ENCODE data around the gene C17orf107.

The C17orf107 gene

GRCh38 chr17:4933646-4934045, 34.3 kb downstream of the C17orf107 start:
- in situ Hi-C loops (cut with HindIII; ENCODE audit: low sequenced_read_pairs) = no loop called here

- in situ Hi-C loops (cut with HindIII; ENCODE audit: low sequenced_read_pairs) = no loop called here
Measured at GRCh38 chr17:4934173-4934979, 35.0 kb downstream of the C17orf107 start.

GRCh38 chr17:4935650-4936049, 36.3 kb downstream of the C17orf107 start:
- in situ Hi-C loops (cut with HindIII; ENCODE audit: low sequenced_read_pairs) = no loop called here

GRCh38 chr17:4936436-4936835, 37.1 kb downstream of the C17orf107 start:
- in situ Hi-C loops (cut with HindIII; ENCODE audit: low sequenced_read_pairs) = no loop called here

- in situ Hi-C loops (cut with HindIII; ENCODE audit: low sequenced_read_pairs) = no loop called here
Measured at GRCh38 chr17:4937553-4937952, 38.2 kb downstream of the C17orf107 start.

GRCh38 chr17:4938069-4938491, 38.7 kb downstream of the C17orf107 start:
- in situ Hi-C loops (cut with HindIII; ENCODE audit: low sequenced_read_pairs) = no loop called here

GRCh38 chr17:4938688-4939545, 39.6 kb downstream of the C17orf107 start:
- in situ Hi-C loops (cut with HindIII; ENCODE audit: low sequenced_read_pairs) = no loop called here

GRCh38 chr17:4939546-4939795, 40.1 kb downstream of the C17orf107 start:
- in situ Hi-C loops (cut with HindIII; ENCODE audit: low sequenced_read_pairs) = no loop called here

- in situ Hi-C loops (cut with HindIII; ENCODE audit: low sequenced_read_pairs) = no loop called here
Measured at GRCh38 chr17:4939796-4940554, 40.6 kb downstream of the C17orf107 start, which contains the start of the genes RNF167 and SLC25A11. Gene RNF167, plus strand, starts transcription at chr17:4940268. Its CDS starts 642 bp downstream, at chr17:4940910. Gene SLC25A11, minus strand, starts transcription at chr17:4940046. Its CDS starts 136 bp downstream, at chr17:4939910.

GRCh38 chr17:4940555-4941318, 41.4 kb downstream of the C17orf107 start:
- in situ Hi-C loops (cut with HindIII; ENCODE audit: low sequenced_read_pairs) = no loop called here

GRCh38 chr17:4941319-4941610, 41.9 kb downstream of the C17orf107 start:
- in situ Hi-C loops (cut with HindIII; ENCODE audit: low sequenced_read_pairs) = no loop called here

- in situ Hi-C loops (cut with HindIII; ENCODE audit: low sequenced_read_pairs) = no loop called here
Measured at GRCh38 chr17:4942760-4943508, 43.6 kb downstream of the C17orf107 start.

- in situ Hi-C loops (cut with HindIII; ENCODE audit: low sequenced_read_pairs) = no loop called here
Measured at GRCh38 chr17:4944163-4944553, 44.8 kb downstream of the C17orf107 start.

- in situ Hi-C loops (cut with HindIII; ENCODE audit: low sequenced_read_pairs) = loop anchor here (5.0 kb wide), 1 partner anchor 58 kb away; no protein-coding TSS in a partner anchor
Measured at GRCh38 chr17:4944554-4945175, 45.3 kb downstream of the C17orf107 start.

- in situ Hi-C loops (cut with HindIII; ENCODE audit: low sequenced_read_pairs) = loop anchor here (5.0 kb wide), 1 partner anchor 57 kb away; no protein-coding TSS in a partner anchor
Measured at GRCh38 chr17:4945176-4945943, 46.0 kb downstream of the C17orf107 start.

- in situ Hi-C loops (cut with HindIII; ENCODE audit: low sequenced_read_pairs) = loop anchor here (5.0 kb wide), 1 partner anchor 56 kb away; no protein-coding TSS in a partner anchor
Measured at GRCh38 chr17:4945944-4946280, 46.6 kb downstream of the C17orf107 start.

GRCh38 chr17:4946312-4946976, 47.1 kb downstream of the C17orf107 start:
- in situ Hi-C loops (cut with HindIII; ENCODE audit: low sequenced_read_pairs) = loop anchor here (5.0 kb wide), 1 partner anchor 56 kb away; no protein-coding TSS in a partner anchor

GRCh38 chr17:4947010-4947410, 47.7 kb downstream of the C17orf107 start:
- in situ Hi-C loops (cut with HindIII; ENCODE audit: low sequenced_read_pairs) = loop anchor here (5.0 kb wide), 1 partner anchor 55 kb away; no protein-coding TSS in a partner anchor
